DOHH2 (cell line): ENCODE measurements around the gene TRHDE.

Experiments
- H3F3A ChIP-seq: fragments of 200-600 bp; sonication (generic), shearing (Covaris generic); 2 replicates; pipeline ENCODE4 v1.6.0; 2016; ENCODE audit warnings: antibody characterized with exemption, mild to moderate bottlenecking; ENCODE audit not compliant: control insufficient read depth, insufficient read depth
- H3K27ac ChIP-seq: fragments of 200-600 bp; sonication (generic); 2 replicates; pipeline ENCODE4 v1.5.1; 2014; ENCODE audit warnings: low read depth, mild to moderate bottlenecking, low read length, moderate library complexity
- H3K27me3 ChIP-seq: fragments of 200-600 bp; sonication (generic); 2 replicates; pipeline ENCODE4 v1.6.1; 2014; ENCODE audit warnings: mild to moderate bottlenecking, low read length, mixed read lengths; ENCODE audit not compliant: control insufficient read depth
- H3K36me3 ChIP-seq: fragments of 200-600 bp; sonication (generic); 2 replicates; pipeline ENCODE4 v1.6.1; 2014; ENCODE audit warnings: mild to moderate bottlenecking, low read length, moderate library complexity, mixed read lengths; ENCODE audit not compliant: control insufficient read depth
- H3K4me1 ChIP-seq: fragments of 200-600 bp; sonication (generic); 2 replicates; pipeline ENCODE4 v1.6.1; 2014; ENCODE audit warnings: mild to moderate bottlenecking, low read length, mixed read lengths; ENCODE audit not compliant: control insufficient read depth
- H3K4me2 ChIP-seq: fragments of 200-600 bp; sonication (generic); 2 replicates; pipeline ENCODE4 v1.6.0; 2014; ENCODE audit warnings: mild to moderate bottlenecking, low read length, moderate library complexity
- H3K4me3 ChIP-seq: fragments of 200-600 bp; sonication (generic); 2 replicates; pipeline ENCODE4 v1.5.1; 2014; ENCODE audit warnings: mild to moderate bottlenecking, low read length, mixed read lengths
- H3K79me2 ChIP-seq: fragments of 200-600 bp; sonication (generic); 2 replicates; pipeline ENCODE4 v1.6.1; 2014; ENCODE audit warnings: mild to moderate bottlenecking, low read length, mixed read lengths; ENCODE audit not compliant: control insufficient read depth
- H3K9me2 ChIP-seq: fragments of 200-600 bp; sonication (generic); replicated peaks from 2 replicates; pipeline ENCODE4 v1.6.1; 2014; ENCODE audit warnings: mild to moderate bottlenecking, low read length, mixed read lengths; ENCODE audit not compliant: control insufficient read depth
- H3K9me3 ChIP-seq: fragments of 200-600 bp; sonication (generic); 2 replicates; pipeline ENCODE4 v1.6.1; 2014; ENCODE audit warnings: antibody characterized with exemption, low read length, mixed read lengths; ENCODE audit not compliant: control insufficient read depth, insufficient read depth
- H4K20me1 ChIP-seq: fragments of 200-600 bp; sonication (generic); 2 replicates; pipeline ENCODE4 v1.6.0; 2014; ENCODE audit warnings: low read depth, mild to moderate bottlenecking, antibody characterized with exemption, low read length, moderate library complexity; ENCODE audit not compliant: control insufficient read depth, insufficient read depth
- CTCF ChIP-seq: fragments of 200-600 bp; sonication (generic); IDR thresholded peaks from one replicate; pipeline ENCODE4 v1.5.1; 2014; ENCODE audit warnings: antibody characterized with exemption, mild to moderate bottlenecking, low read depth, low read length; ENCODE audit not compliant: poor library complexity, severe bottlenecking
- EZH2phosphoT487 ChIP-seq: fragments of 200-600 bp; sonication (generic); IDR thresholded peaks from 2 replicates; pipeline ENCODE4 v1.6.1; 2017; ENCODE audit warnings: borderline replicate concordance, mild to moderate bottlenecking, antibody characterized with exemption, low read length, moderate library complexity, mixed read lengths

TRHDE gene

GRCh38 chr12:72453550-72453949 is 181.4 kb downstream of the TRHDE start:
- H3F3A ChIP-seq = no peaks in the 10 kb centered on the region
- no peaks in the 10 kb centered on the region for H3K79me2 ChIP-seq
- no peaks in the 10 kb centered on the region for H3K9me3 ChIP-seq
- no peak overlapping the region for H3K4me3 ChIP-seq
- no peaks in the 10 kb centered on the region for H3K27me3 ChIP-seq
- no peaks in the 10 kb centered on the region for H4K20me1 ChIP-seq
- H3K4me1 ChIP-seq = no peaks in the 10 kb centered on the region
- H3K36me3 ChIP-seq = no peaks in the 10 kb centered on the region
- H3K4me2 ChIP-seq = no peak overlapping the region
- no peaks in the 10 kb centered on the region for H3K9me2 ChIP-seq
- no peak overlapping the region for H3K27ac ChIP-seq
- TF ChIP-seq CTCF (no peak), EZH2phosphoT487 (no peak)

- no peaks in the 10 kb centered on the region for H3K36me3 ChIP-seq
- no peak for TF ChIP-seq CTCF
- H3K27me3 ChIP-seq = no peaks in the 10 kb centered on the region
- H3K4me3 ChIP-seq = no peak overlapping the region
- no peak overlapping the region for H3K27ac ChIP-seq
- H3K4me2 ChIP-seq = no peak overlapping the region
- H3K4me1 ChIP-seq = no peaks in the 10 kb centered on the region
- H4K20me1 ChIP-seq = no peaks in the 10 kb centered on the region
- no peaks in the 10 kb centered on the region for H3K9me3 ChIP-seq
- H3K9me2 ChIP-seq = no peaks in the 10 kb centered on the region
- H3K79me2 ChIP-seq = no peaks in the 10 kb centered on the region
- H3F3A ChIP-seq = no peaks in the 10 kb centered on the region
These were observed 192.3 kb downstream of the TRHDE start for GRCh38 chr12:72464471-72464870.

DNA sequence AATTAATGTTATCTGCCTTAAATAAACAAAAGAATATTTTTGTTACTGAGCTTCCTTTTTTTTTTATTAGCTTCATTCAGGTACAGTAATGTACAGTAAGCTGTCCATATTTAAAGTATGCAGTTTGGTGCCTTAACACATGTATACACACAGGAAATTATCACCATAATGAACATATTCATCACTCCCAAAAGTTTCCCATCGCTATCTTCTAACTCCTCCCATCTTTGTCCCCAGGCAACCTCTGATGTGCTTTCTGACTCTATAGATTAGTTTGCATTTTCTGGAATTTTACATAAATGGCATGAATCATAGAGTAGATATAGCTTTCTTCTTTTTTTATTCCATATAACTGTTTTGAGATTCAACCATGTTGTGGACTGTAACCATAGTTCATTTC is 193.0 kb downstream of the TRHDE start:
- no peaks in the 10 kb centered on the region for H3K27me3 ChIP-seq
- no peak overlapping the region for H3K4me3 ChIP-seq
- H3K79me2 ChIP-seq = no peaks in the 10 kb centered on the region
- H3K9me2 ChIP-seq = no peaks in the 10 kb centered on the region
- no peaks in the 10 kb centered on the region for H4K20me1 ChIP-seq
- H3K4me2 ChIP-seq = no peak overlapping the region
- H3F3A ChIP-seq = no peaks in the 10 kb centered on the region
- H3K36me3 ChIP-seq = no peaks in the 10 kb centered on the region
- H3K9me3 ChIP-seq = no peaks in the 10 kb centered on the region
- no peaks in the 10 kb centered on the region for H3K4me1 ChIP-seq
- H3K27ac ChIP-seq = no peak overlapping the region
- TF ChIP-seq CTCF (no peak), EZH2phosphoT487 (no peak)
